ENCODE measurements around the gene FAM234B. TPM values are rescaled to one million over a fixed set of nuclear protein-coding genes. Genes with fewer than 3 reads are reported as not detected.

Gene FAM234B
- total RNA-seq, 2 experiments from 2014 or later: 10.0 to 10.7 TPM

- no peak for ATAC-seq
- Mint-ChIP-seq H3K9me3 (no peaks in the 10 kb centered on the region), H3K27ac (no peak overlapping the region), H3K4me1 (ENCODE audit: low read depth) (no peaks in the 10 kb centered on the region), H3K36me3 (ENCODE audit: low read depth) (no peaks in the 10 kb centered on the region), H3K27me3 (no peaks in the 10 kb centered on the region), H3K4me3 (no peak overlapping the region)
- intact Hi-C loops (cut with micrococcal nuclease): no loop called here
- TF ChIP-seq CTCF (IDR thresholded peaks at IDR 0.05): no peak
- no peak for DNase-seq
- ChIA-PET POLR2A (no interaction called here), CTCF (no interaction called here)
Observed at GRCh38 chr12:13125996-13126395, 81.8 kb downstream of the FAM234B start.

- Mint-ChIP-seq H3K4me1 (ENCODE audit: low read depth) (no peaks in the 10 kb centered on the region), H3K4me3 (no peak overlapping the region), H3K27ac (no peak overlapping the region), H3K27me3 (no peaks in the 10 kb centered on the region), H3K9me3 (no peaks in the 10 kb centered on the region), H3K36me3 (ENCODE audit: low read depth) (no peaks in the 10 kb centered on the region)
- DNase-seq (no peak), ATAC-seq (no peak)
- TF ChIP-seq CTCF (IDR thresholded peaks at IDR 0.05): no peak
- intact Hi-C loops (cut with micrococcal nuclease): no loop called here
- ChIA-PET CTCF (no interaction called here), POLR2A (no interaction called here)
Observed at GRCh38 chr12:13126494-13126893, 82.3 kb downstream of the FAM234B start.

GRCh38 chr12:13127444-13127843 lies 83.3 kb downstream of the FAM234B start:
- POLR2A ChIA-PET: no interaction called here
- intact Hi-C loops (cut with micrococcal nuclease): no loop called here
- CTCF ChIA-PET: interaction anchor here (2.4 kb wide), 1 partner anchor 85 kb away, joined by 8 read pairs; no protein-coding TSS in a partner anchor
- TF ChIP-seq CTCF (IDR thresholded peaks at IDR 0.05): no peak
- no peaks in the 10 kb centered on the region for H3K4me1 Mint-ChIP-seq (ENCODE audit: low read depth)
- H3K9me3 Mint-ChIP-seq: no peaks in the 10 kb centered on the region
- no peak overlapping the region for H3K4me3 Mint-ChIP-seq
- ATAC-seq: no peak
- no peak overlapping the region for H3K27ac Mint-ChIP-seq
- H3K27me3 Mint-ChIP-seq: peaks cover 4% of the 10 kb centered on the region
- DNase-seq: no peak
- no peaks in the 10 kb centered on the region for H3K36me3 Mint-ChIP-seq (ENCODE audit: low read depth)

- Mint-ChIP-seq H3K27me3 (peaks cover 4% of the 10 kb centered on the region), H3K27ac (no peak overlapping the region), H3K36me3 (ENCODE audit: low read depth) (no peaks in the 10 kb centered on the region), H3K4me3 (no peak overlapping the region), H3K9me3 (no peaks in the 10 kb centered on the region), H3K4me1 (ENCODE audit: low read depth) (no peaks in the 10 kb centered on the region)
- DNase-seq (no peak), ATAC-seq (no peak)
- POLR2A ChIA-PET: interaction anchor here (0.7 kb wide), 1 partner anchor 87 kb away, joined by 3 read pairs; no protein-coding TSS in a partner anchor
- CTCF ChIA-PET: interaction anchor here (2.4 kb wide), 1 partner anchor 84 kb away, joined by 8 read pairs; no protein-coding TSS in a partner anchor
- no peak for TF ChIP-seq CTCF (IDR thresholded peaks at IDR 0.05)
- intact Hi-C loops (cut with micrococcal nuclease): no loop called here
Observed at GRCh38 chr12:13128291-13128965, 84.2 kb downstream of the FAM234B start.

- intact Hi-C loops (cut with micrococcal nuclease): no loop called here
- peaks cover 4% of the 10 kb centered on the region for H3K27me3 Mint-ChIP-seq
- ChIA-PET CTCF (no interaction called here), POLR2A (no interaction called here)
- no peak for ATAC-seq
- H3K4me1 Mint-ChIP-seq (ENCODE audit: low read depth): no peaks in the 10 kb centered on the region
- no peak for DNase-seq
- H3K9me3 Mint-ChIP-seq: no peaks in the 10 kb centered on the region
- no peaks in the 10 kb centered on the region for H3K36me3 Mint-ChIP-seq (ENCODE audit: low read depth)
- no peak overlapping the region for H3K27ac Mint-ChIP-seq
- no peak for TF ChIP-seq CTCF (IDR thresholded peaks at IDR 0.05)
- H3K4me3 Mint-ChIP-seq: no peak overlapping the region
Observed at GRCh38 chr12:13130981-13131380, 86.8 kb downstream of the FAM234B start.

Other genes with a start within 250 kb of the FAM234B start
- gene DDX47, start 231.0 kb upstream of the FAM234B start, total RNA-seq: 10 to 100 TPM; 86.0 to 96.9 TPM
- gene GPRC5A, start 152.8 kb upstream of the FAM234B start, total RNA-seq: under 1 TPM in 1 of 2 experiments, not detected in 1; 0.11 TPM
- not detected for gene GPRC5D, start 92.2 kb upstream of the FAM234B start, total RNA-seq
- gene HEBP1, start 44.1 kb upstream of the FAM234B start, total RNA-seq: 10 to 100 TPM; 23.9 to 24.8 TPM
- not detected for gene GSG1, start 59.3 kb downstream of the FAM234B start, total RNA-seq
- gene EMP1, start 152.3 kb downstream of the FAM234B start, total RNA-seq: 1 to 10 TPM; 3.1 to 3.6 TPM

Data from activated CD8-positive, alpha-beta T cell treated with anti-CD3 and anti-CD28 coated beads for 36 hours (primary cell).